Kidney (tissue), 14 donors: ENCODE results near the gene KCTD15. TPM values are rescaled to one million over a fixed set of nuclear protein-coding genes. Genes with fewer than 3 reads are reported as not detected.
A peak's percentile ranks its signal among the peaks of the same experiment; 100 is the strongest.

Experiments
- DNase-seq, 5 donors: peaks; one replicate each; pipeline ENCODE4 v3.0.0-alpha.2; 2013 to 2020
- FAIRE-seq: peaks from 2 replicates; lab custom pipeline; 2012; peaks lifted over from hg19 to GRCh38; lab: Jason Lieb, UNC
- H3K27ac ChIP-seq, 2 donors: one replicate each; pipeline ENCODE4 v1.7.0; 2013; ENCODE audit warnings: low read depth in 2 of 2, low read length in 2 of 2, inconsistent platforms in 1 of 2
- H3K27me3 ChIP-seq: one replicate; pipeline ENCODE4 v1.7.1; 2013; ENCODE audit warnings: low read length, inconsistent platforms; ENCODE audit not compliant: control insufficient read depth, insufficient read depth
- H3K36me3 ChIP-seq, 3 donors: one replicate each; pipeline versions ENCODE4 v1.7.0 to v1.7.1; 2013; ENCODE audit warnings: low read length in 3 of 3, control low read depth in 1 of 3, inconsistent platforms in 1 of 3; ENCODE audit not compliant: insufficient read depth in 3 of 3, control insufficient read depth in 2 of 3
- H3K4me1 ChIP-seq, 3 donors: one replicate each; pipeline versions ENCODE4 v1.7.0 to v1.7.1; 2013; ENCODE audit warnings: low read length in 3 of 3, inconsistent platforms in 1 of 3, low read depth in 1 of 3; ENCODE audit not compliant: control insufficient read depth in 2 of 3, insufficient read depth in 2 of 3
- H3K4me3 ChIP-seq, 3 donors: one replicate each; pipeline versions ENCODE4 v1.7.0 to v1.8.1; 2013; ENCODE audit warnings: low read length in 3 of 3, control low read depth in 1 of 3, inconsistent platforms in 1 of 3
- H3K9ac ChIP-seq, 3 donors: one replicate each; pipeline versions ENCODE4 v1.7.0 to v1.7.1; 2013; ENCODE audit warnings: low read length in 3 of 3, control low read depth in 1 of 3, inconsistent platforms in 1 of 3
- H3K9me3 ChIP-seq, 3 donors: one replicate each; pipeline versions ENCODE4 v1.7.0 to v1.7.1; 2013; ENCODE audit warnings: low read length in 3 of 3, control low read depth in 1 of 3, inconsistent platforms in 1 of 3; ENCODE audit not compliant: control insufficient read depth in 2 of 3, insufficient read depth in 1 of 3
- intact Hi-C: fragments of 100-400 bp; cut with DNase I; formaldehyde crosslinking; loops from one replicate; pipeline ENCODE4 v1.11.1; 2022
- polyA plus RNA-seq: library from polyadenylated mRNA; stranded (reverse); fragments of 350-450 nt; fragmentation: Illumina TruSeq; extraction: RNeasy Lipid Tissue Mini Kit (QIAGEN cat#74804); gene quantifications from one replicate; pipeline ENCODE4 v1.2.3, GENCODE V29; 2014; ENCODE audit warnings: low read depth, low replicate concordance; ENCODE audit not compliant: insufficient read depth
- total RNA-seq: library from RNA; stranded (reverse); fragmentation: NEBNext Ultra II Directional; extraction: Animal tissue kit (Norgen Biotek cat#: 25700); gene quantifications from one replicate; pipeline ENCODE4 v1.2.1, GENCODE V29; 2021
- TF ChIP-seq, protein P1 (sequence below): IDR thresholded peaks from 3 replicates; pipeline ENCODE4 v1.5.1; 2012; ENCODE audit warnings: mild to moderate bottlenecking, moderate library complexity, borderline replicate concordance; ENCODE audit not compliant: insufficient read depth; ENCODE audit errors: extremely low read depth
- donor health status: control.
- donor health status: control.
- donor health status: control.
- donor health status: control.
- donor health status: control.
- donor health status: DM: yes; HTN: yes; CAD: no.
- donor health status: Normal renal cell carcinoma (clear cell type).

KCTD15 gene
- total and polyA plus RNA-seq, 2 donors from 2014 or later = 10.5 to 22.0 TPM

DNA sequence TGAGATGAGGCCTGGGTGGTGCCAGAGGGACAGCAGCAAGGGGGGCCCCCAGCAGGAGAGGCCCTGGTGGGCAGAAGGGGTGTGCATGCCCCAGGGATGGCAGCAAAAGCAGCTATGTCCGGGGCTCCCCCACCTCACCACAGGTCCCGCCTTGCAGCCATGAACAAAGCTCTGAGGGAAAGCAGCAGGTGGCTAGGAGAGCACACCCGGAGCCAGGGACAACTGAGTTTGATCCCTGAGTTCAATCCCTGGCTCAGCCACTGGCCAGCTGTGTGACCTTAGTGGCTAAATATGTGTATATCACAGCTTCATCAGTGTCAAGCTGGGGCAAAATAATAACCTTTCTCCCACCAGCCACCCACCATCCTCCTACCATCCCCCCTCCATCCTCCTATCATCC lies 47.7 kb upstream of the KCTD15 start:
- Histone ChIP-seq H3K9ac (no peak overlapping the region), H3K4me1 (no peaks in the 10 kb centered on the region), H3K36me3 (no peaks in the 10 kb centered on the region), H3K27ac (no peak overlapping the region), H3K27me3 (no peaks in the 10 kb centered on the region), H3K4me3 (no peak overlapping the region), H3K9me3 (no peaks in the 10 kb centered on the region)
- no peak for DNase-seq
- TF ChIP-seq, protein P1, sequence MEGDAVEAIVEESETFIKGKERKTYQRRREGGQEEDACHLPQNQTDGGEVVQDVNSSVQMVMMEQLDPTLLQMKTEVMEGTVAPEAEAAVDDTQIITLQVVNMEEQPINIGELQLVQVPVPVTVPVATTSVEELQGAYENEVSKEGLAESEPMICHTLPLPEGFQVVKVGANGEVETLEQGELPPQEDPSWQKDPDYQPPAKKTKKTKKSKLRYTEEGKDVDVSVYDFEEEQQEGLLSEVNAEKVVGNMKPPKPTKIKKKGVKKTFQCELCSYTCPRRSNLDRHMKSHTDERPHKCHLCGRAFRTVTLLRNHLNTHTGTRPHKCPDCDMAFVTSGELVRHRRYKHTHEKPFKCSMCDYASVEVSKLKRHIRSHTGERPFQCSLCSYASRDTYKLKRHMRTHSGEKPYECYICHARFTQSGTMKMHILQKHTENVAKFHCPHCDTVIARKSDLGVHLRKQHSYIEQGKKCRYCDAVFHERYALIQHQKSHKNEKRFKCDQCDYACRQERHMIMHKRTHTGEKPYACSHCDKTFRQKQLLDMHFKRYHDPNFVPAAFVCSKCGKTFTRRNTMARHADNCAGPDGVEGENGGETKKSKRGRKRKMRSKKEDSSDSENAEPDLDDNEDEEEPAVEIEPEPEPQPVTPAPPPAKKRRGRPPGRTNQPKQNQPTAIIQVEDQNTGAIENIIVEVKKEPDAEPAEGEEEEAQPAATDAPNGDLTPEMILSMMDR = no peak
- intact Hi-C loops = no loop called here
- FAIRE-seq = no peak

DNA sequence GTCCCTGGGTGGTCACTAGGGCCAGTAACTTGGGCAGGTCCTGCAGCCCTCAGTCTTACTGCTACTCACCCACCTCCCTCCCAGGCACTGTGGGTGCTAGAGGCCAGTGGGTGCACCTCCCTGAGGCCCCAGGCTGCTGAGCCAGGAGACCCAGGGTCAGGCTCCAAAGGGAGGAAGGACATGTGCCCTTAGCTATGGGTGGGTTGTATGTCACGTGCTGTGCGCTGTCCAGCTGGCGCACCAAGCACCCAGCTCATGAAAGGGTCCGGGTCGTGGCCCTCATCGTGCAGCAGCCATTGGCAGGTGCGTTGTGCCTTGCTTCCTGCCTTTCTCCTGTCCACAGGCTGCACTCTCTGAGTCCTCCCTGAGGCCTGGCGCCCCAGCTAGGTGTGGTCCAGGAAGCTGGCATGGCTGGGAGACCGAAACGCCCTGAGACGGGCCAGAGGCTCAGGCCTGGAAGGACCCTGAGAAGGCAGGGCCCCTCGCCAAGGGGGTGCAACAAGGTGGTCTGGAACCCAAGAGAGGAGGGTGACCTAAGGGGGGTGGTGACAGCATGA lies 47.0 kb upstream of the KCTD15 start:
- no peak overlapping the region for H3K4me3 ChIP-seq
- H3K27me3 ChIP-seq = no peaks in the 10 kb centered on the region
- DNase-seq = peak in 1 of 5 donors; percentile 42
- no peak for FAIRE-seq
- no peaks in the 10 kb centered on the region for H3K9me3 ChIP-seq
- no peaks in the 10 kb centered on the region for H3K36me3 ChIP-seq
- H3K4me1 ChIP-seq = no peaks in the 10 kb centered on the region
- intact Hi-C loops = no loop called here
- no peak overlapping the region for H3K9ac ChIP-seq
- H3K27ac ChIP-seq = no peak overlapping the region
- TF ChIP-seq, protein P1 = no peak

DNA sequence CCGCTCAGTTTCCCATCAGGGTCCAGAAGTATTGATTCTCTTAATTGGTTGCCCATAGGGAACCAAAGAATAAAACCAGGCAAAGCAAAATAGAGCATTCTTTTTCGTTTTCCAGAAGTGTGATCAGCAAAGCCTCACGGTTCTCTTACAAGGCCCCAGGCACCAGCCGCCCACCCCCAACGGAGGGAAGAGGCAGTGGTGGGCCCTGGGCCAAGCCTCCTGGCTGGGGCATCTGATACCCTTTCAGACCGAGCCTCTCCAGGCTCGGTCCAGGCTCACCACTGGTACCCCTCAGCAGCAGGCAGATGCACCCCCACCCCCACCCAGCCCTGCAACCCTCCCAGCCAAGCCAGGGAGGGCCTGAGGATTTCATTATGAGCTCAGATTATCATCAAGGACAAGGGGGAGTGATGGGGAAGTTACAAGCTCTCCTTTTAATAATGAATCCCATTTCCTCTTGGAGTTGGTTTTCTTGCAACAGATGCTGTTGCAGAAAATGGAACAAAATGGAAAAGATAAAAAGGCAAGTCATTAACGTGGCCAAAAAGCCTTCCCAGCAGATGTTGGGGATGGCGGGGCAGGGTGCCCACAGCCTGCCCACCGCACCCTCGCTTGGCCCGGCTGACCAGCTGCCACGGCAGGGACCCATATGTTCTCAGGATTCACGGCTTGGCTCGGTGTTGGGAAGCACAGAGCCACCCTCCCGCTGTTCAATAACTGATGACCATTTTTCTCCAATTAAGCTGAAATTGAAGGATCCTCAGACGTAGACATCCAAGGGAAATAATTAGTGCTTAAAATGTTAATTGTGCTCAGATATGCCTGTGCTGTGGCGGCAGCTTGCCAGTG lies 45.9 kb upstream of the KCTD15 start:
- FAIRE-seq = no peak
- intact Hi-C loops = no loop called here
- no peaks in the 10 kb centered on the region for H3K36me3 ChIP-seq
- no peaks in the 10 kb centered on the region for H3K27me3 ChIP-seq
- no peaks in the 10 kb centered on the region for H3K9me3 ChIP-seq
- no peak overlapping the region for H3K4me3 ChIP-seq
- DNase-seq = no peak
- TF ChIP-seq, protein P1 = no peak
- no peak overlapping the region for H3K9ac ChIP-seq
- no peaks in the 10 kb centered on the region for H3K4me1 ChIP-seq
- H3K27ac ChIP-seq = no peak overlapping the region
